A549 (cell line): ENCODE measurements around the gene RILPL2. TPM values are rescaled to one million over a fixed set of nuclear protein-coding genes. Genes with fewer than 3 reads are reported as not detected.

ENCODE experiments used
- ATAC-seq, 2 experiments: fragments of 200-7000 bp in 1 of 2; fragments of >200 bp in 1 of 2; cut with Nextera tagmentation in 1 of 2; cut with Tn5 transposase in 1 of 2; 3 replicates each; pipeline versions ENCODE4 v1.8.0 to v1.9.1; 2018 to 2020; ENCODE audit warnings: mild to moderate bottlenecking in 1 of 2, moderate library complexity in 1 of 2
- CTCF ChIA-PET: fragments of 300-600 bp; sonication (Branson Sonifier 250); formaldehyde crosslinking; extraction: SDS; loops from one replicate; lab custom pipeline; 2021; ENCODE audit warnings: antibody characterized with exemption, inconsistent platforms; lab: Yijun Ruan, JAX
- POLR2A ChIA-PET: fragments of 350-600 bp; formaldehyde crosslinking; extraction: SDS; loops from one replicate; lab custom pipeline; 2021; ENCODE audit warnings: antibody characterized with exemption, inconsistent platforms; lab: Yijun Ruan, JAX
- DNase-seq, 2 experiments: peaks; one replicate each; pipeline versions ENCODE4 v3.0.0 to v3.0.0-alpha.2; 2011 to 2016; ENCODE audit warnings: low read depth in 1 of 2, low spot score in 1 of 2
- FAIRE-seq: peaks from 2 replicates; lab custom pipeline; 2011; peaks lifted over from hg19 to GRCh38; lab: Jason Lieb, UNC
- H3K27ac ChIP-seq, 2 experiments: fragments of >200 bp; sonication (Bioruptor Twin); formaldehyde crosslinking; 3 replicates each; pipeline ENCODE4 v1.5.1; 2016 to 2017
- H3K4me1 ChIP-seq: fragments of >200 bp; sonication (Bioruptor Twin); formaldehyde crosslinking; 3 replicates; pipeline ENCODE4 v1.6.1; 2016
- H3K4me2 ChIP-seq: fragments of >200 bp; sonication (Bioruptor Twin); formaldehyde crosslinking; 3 replicates; pipeline ENCODE4 v1.6.1; 2016
- H3K4me3 ChIP-seq: fragments of >200 bp; sonication (Bioruptor Twin); formaldehyde crosslinking; 3 replicates; pipeline ENCODE4 v1.5.1; 2016
- H3K9me3 ChIP-seq: fragments of >200 bp; sonication (Bioruptor Twin); formaldehyde crosslinking; 3 replicates; pipeline ENCODE4 v1.6.1; 2016
- CBX8 ChIP-seq: fragments of 200-600 bp; sonication (generic); IDR thresholded peaks from 2 replicates; pipeline ENCODE4 v1.6.1; 2016
- CEBPB ChIP-seq, 2 experiments: fragments of >200 bp in 1 of 2; sonication (Bioruptor Twin) in 1 of 2; formaldehyde crosslinking in 1 of 2; IDR thresholded peaks; 2 replicates each; pipeline ENCODE4 v1.6.1; 2012 to 2016
- CTCF ChIP-seq: fragments of >200 bp; sonication (Bioruptor Twin); formaldehyde crosslinking; IDR thresholded peaks from 3 replicates; pipeline ENCODE4 v1.5.1; 2016
- EHF ChIP-seq: fragments of 250-450 bp; sonication (Bioruptor Pico); IDR thresholded peaks from 2 replicates; pipeline ENCODE4 v1.5.0; 2020; ENCODE audit warnings: mild to moderate bottlenecking
- EHMT2 ChIP-seq: fragments of 200-600 bp; sonication (generic); IDR thresholded peaks from 2 replicates; pipeline ENCODE4 v1.6.1; 2016; ENCODE audit warnings: antibody characterized with exemption, low read depth, mild to moderate bottlenecking, moderate library complexity
- FOSB ChIP-seq: fragments of 250-450 bp; sonication (Bioruptor Pico); IDR thresholded peaks from 2 replicates; pipeline ENCODE4 v1.5.0; 2020; ENCODE audit warnings: mild to moderate bottlenecking, moderate library complexity
- FOXS1 ChIP-seq: fragments of 250-450 bp; sonication (Bioruptor Pico); IDR thresholded peaks from 2 replicates; pipeline ENCODE4 v1.5.0; 2020; ENCODE audit warnings: mild to moderate bottlenecking, moderate library complexity
- GATA3 ChIP-seq: IDR thresholded peaks from 2 replicates; pipeline ENCODE4 v1.6.1; 2012; ENCODE audit warnings: borderline replicate concordance
- HEYL ChIP-seq: fragments of 250-450 bp; sonication (Bioruptor Pico); IDR thresholded peaks from 2 replicates; pipeline ENCODE4 v1.8.0; 2021; ENCODE audit warnings: mild to moderate bottlenecking, moderate library complexity
- HOXB13 ChIP-seq: fragments of 250-450 bp; sonication (Bioruptor Pico); IDR thresholded peaks from 2 replicates; pipeline ENCODE4 v1.5.0; 2020; ENCODE audit warnings: low read depth, mild to moderate bottlenecking, moderate library complexity
- HOXB5 ChIP-seq: fragments of 250-450 bp; sonication (Bioruptor Pico); IDR thresholded peaks from 2 replicates; pipeline ENCODE4 v1.5.0; 2020; ENCODE audit warnings: mild to moderate bottlenecking, moderate library complexity
- KDM5A ChIP-seq: fragments of 200-600 bp; sonication (generic); IDR thresholded peaks from 2 replicates; pipeline ENCODE4 v1.6.1; 2016; ENCODE audit warnings: antibody characterized with exemption, mild to moderate bottlenecking
- MAZ ChIP-seq: fragments of 150-350 bp; IDR thresholded peaks from 2 replicates; pipeline ENCODE4 v1.6.1; 2014; ENCODE audit warnings: antibody characterized with exemption, low read depth, low read length, borderline replicate concordance
- MYC ChIP-seq: IDR thresholded peaks from 2 replicates; pipeline ENCODE4 v1.6.1; 2012; ENCODE audit warnings: mild to moderate bottlenecking, inconsistent platforms, low read length, improper control_type of control experiment, borderline replicate concordance
- NPAS2 ChIP-seq: fragments of 250-450 bp; sonication (Bioruptor Pico); IDR thresholded peaks from 2 replicates; pipeline ENCODE4 v1.8.0; 2022; ENCODE audit warnings: mild to moderate bottlenecking, moderate library complexity, borderline replicate concordance
- PBX3 ChIP-seq: IDR thresholded peaks from 2 replicates; pipeline ENCODE4 v1.6.1; 2012
- POLR2AphosphoS2 ChIP-seq: conservative IDR thresholded peaks from 2 replicates; pipeline ENCODE4 v1.6.1; 2012; ENCODE audit warnings: low read length, improper control_type of control experiment, inconsistent platforms
- RAD21 ChIP-seq, 2 experiments: fragments of >200 bp in 1 of 2; sonication (Bioruptor Twin) in 1 of 2; formaldehyde crosslinking in 1 of 2; IDR thresholded peaks in 1 of 2; conservative IDR thresholded peaks in 1 of 2; 2 replicates in 1 of 2; 3 replicates in 1 of 2; pipeline ENCODE4 v1.6.1; 2012 to 2018; ENCODE audit warnings: inconsistent platforms in 1 of 2
- RFX5 ChIP-seq: fragments of 450-650 bp; IDR thresholded peaks from 2 replicates; pipeline ENCODE4 v1.7.1; 2014; ENCODE audit warnings: antibody characterized with exemption, mild to moderate bottlenecking, moderate library complexity
- RNF2 ChIP-seq: fragments of 200-600 bp; sonication (generic); IDR thresholded peaks from 2 replicates; pipeline ENCODE4 v1.6.1; 2016; ENCODE audit warnings: low read depth, mild to moderate bottlenecking, antibody characterized with exemption, moderate library complexity, borderline replicate concordance
- SREBF2 ChIP-seq: fragments of 450-650 bp; IDR thresholded peaks from 2 replicates; pipeline ENCODE4 v1.6.1; 2014; ENCODE audit warnings: mild to moderate bottlenecking, moderate library complexity
- TP53 ChIP-seq: fragments of 250-450 bp; sonication (Bioruptor Pico); IDR thresholded peaks from 2 replicates; pipeline ENCODE4 v1.5.0; 2021; ENCODE audit warnings: mild to moderate bottlenecking, moderate library complexity
- WGBS: methylation state at CpG from one replicate; pipeline ENCODE4 v1.1.6; 2017; ENCODE audit errors: missing lambda C conversion rate; 5-methylcytosine and 5-hydroxymethylcytosine counted together
- polyA plus RNA-seq, 4 experiments: library from polyadenylated mRNA; depleted of rRNA in 3 of 4; stranded (reverse); fragments of >200 nt; fragmentation: RNase III in 1 of 4; extraction: RNeasy Plus Mini Kit Qiagen cat#74134 plus additional on column Dnase treatment in 1 of 4; gene quantifications; 2 replicates in 3 of 4; 3 replicates in 1 of 4; pipeline ENCODE4 v1.2.3, GENCODE V29; 2011 to 2017
- TF ChIP-seq, protein P1 (sequence below): fragments of 150-350 bp; IDR thresholded peaks from 2 replicates; pipeline ENCODE4 v1.6.1; 2014; ENCODE audit warnings: low read depth, mild to moderate bottlenecking, low read length
- TF ChIP-seq, protein P2 (sequence below): fragments of 450-650 bp; IDR thresholded peaks from 2 replicates; pipeline ENCODE4 v1.6.1; 2014; ENCODE audit warnings: antibody characterized with exemption
- TF ChIP-seq, protein P3 (sequence below): IDR thresholded peaks from 2 replicates; pipeline ENCODE4 v1.6.1; 2012; ENCODE audit warnings: low read depth, borderline replicate concordance

RILPL2 gene
- polyA plus RNA-seq, 2 of the 4 experiments (the other 2 are of a cell fraction) = 2.4 to 2.9 TPM

DNA sequence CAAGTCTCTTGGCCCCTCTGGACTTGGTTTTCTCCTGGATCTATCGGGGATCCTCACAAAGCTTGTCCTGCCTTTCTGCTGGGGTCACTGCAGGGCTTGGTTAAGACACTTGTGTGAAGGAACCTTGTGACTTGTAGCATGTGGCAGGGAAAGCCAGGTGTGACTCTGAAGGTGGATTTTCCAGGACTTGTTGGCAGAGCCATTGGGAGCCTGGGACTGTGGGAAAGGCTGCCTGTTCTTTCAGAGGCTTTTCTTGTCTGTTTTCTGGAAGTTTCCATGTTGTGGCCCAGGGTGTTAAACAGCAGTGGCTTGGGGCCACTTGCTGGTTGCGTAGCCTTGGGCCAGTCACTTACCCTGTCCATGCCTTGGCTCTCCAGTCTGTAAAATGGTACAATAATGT lies 39.9 kb downstream of the RILPL2 start:
- ChIA-PET POLR2A (interaction anchor here (0.6 kb wide), 1 partner anchor 13 kb away, joined by 4 read pairs; no protein-coding TSS in a partner anchor), CTCF (interaction anchor here (1.4 kb wide), 1 partner anchor 9 kb away, joined by 3 read pairs; no protein-coding TSS in a partner anchor)
- DNase-seq (no peak), ATAC-seq (no peak)
- H3K4me3 ChIP-seq = no peak overlapping the region
- no peaks in the 10 kb centered on the region for H3K4me1 ChIP-seq
- no peaks in the 10 kb centered on the region for H3K9me3 ChIP-seq
- H3K4me2 ChIP-seq = no peak overlapping the region
- 96% methylated on average over 2 of the region's 2 CpGs for WGBS
- no peak for TF ChIP-seq FOXS1 (CRISPR knock-in tag)
- no peak for TF ChIP-seq RFX5
- TF ChIP-seq RNF2 = no peak
- TF ChIP-seq, protein P1, sequence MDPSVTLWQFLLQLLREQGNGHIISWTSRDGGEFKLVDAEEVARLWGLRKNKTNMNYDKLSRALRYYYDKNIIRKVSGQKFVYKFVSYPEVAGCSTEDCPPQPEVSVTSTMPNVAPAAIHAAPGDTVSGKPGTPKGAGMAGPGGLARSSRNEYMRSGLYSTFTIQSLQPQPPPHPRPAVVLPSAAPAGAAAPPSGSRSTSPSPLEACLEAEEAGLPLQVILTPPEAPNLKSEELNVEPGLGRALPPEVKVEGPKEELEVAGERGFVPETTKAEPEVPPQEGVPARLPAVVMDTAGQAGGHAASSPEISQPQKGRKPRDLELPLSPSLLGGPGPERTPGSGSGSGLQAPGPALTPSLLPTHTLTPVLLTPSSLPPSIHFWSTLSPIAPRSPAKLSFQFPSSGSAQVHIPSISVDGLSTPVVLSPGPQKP = no peak
- no peak for TF ChIP-seq NPAS2
- no peak for TF ChIP-seq POLR2AphosphoS2
- no peak for TF ChIP-seq HOXB5 (CRISPR knock-in tag)
- TF ChIP-seq, protein P2, sequence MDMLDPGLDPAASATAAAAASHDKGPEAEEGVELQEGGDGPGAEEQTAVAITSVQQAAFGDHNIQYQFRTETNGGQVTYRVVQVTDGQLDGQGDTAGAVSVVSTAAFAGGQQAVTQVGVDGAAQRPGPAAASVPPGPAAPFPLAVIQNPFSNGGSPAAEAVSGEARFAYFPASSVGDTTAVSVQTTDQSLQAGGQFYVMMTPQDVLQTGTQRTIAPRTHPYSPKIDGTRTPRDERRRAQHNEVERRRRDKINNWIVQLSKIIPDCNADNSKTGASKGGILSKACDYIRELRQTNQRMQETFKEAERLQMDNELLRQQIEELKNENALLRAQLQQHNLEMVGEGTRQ = no peak
- TF ChIP-seq FOSB (CRISPR knock-in tag) = no peak
- TF ChIP-seq, all 56 proteins: peak for 0
- FAIRE-seq = no peak
- no peak overlapping the region for H3K27ac ChIP-seq

GRCh38 chr12:123395236-123395635 lies 41.2 kb downstream of the RILPL2 start:
- no peak for DNase-seq
- CTCF ChIA-PET = interaction anchor here (0.9 kb wide), 1 partner anchor 10 kb away, joined by 5 read pairs; no protein-coding TSS in a partner anchor
- ATAC-seq = no peak
- no peak for FAIRE-seq
- Histone ChIP-seq H3K4me2 (no peak overlapping the region), H3K9me3 (no peaks in the 10 kb centered on the region), H3K27ac (no peak overlapping the region), H3K4me3 (no peak overlapping the region), H3K4me1 (peaks cover 3% of the 10 kb centered on the region)
- WGBS = 86% methylated on average over 5 of the region's 5 CpGs
- POLR2A ChIA-PET = interaction anchor here (0.5 kb wide), 1 partner anchor 9 kb away, joined by 6 read pairs; no protein-coding TSS in a partner anchor
- TF ChIP-seq HOXB5 (CRISPR knock-in tag) = no peak
- TF ChIP-seq EHMT2 = no peak
- TF ChIP-seq, protein P2 = no peak
- no peak for TF ChIP-seq RAD21 (conservative IDR thresholded peaks at IDR 0.05 in 1 of 2, IDR thresholded peaks at IDR 0.05 in 1 of 2)
- TF ChIP-seq SREBF2 = no peak
- no peak for TF ChIP-seq HEYL (CRISPR knock-in tag)

DNA sequence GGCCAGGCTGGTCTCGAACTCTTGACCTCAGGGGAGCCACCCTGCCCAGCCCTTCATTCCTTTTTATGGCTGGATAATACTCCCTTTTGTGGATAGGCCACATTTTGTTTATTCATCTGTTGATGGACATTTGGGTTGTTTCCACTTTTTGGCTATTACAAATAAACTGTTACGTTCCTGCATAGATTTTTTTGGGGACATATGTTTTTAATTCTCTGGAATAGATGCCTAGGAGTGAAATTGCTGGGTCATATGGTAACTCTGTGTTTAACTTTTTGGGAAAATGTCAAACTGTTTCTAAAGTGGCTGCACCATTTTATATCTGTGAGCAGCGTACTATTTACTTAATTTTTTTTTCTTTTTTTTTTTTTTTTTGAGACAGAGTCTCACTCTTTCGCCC lies 42.7 kb downstream of the RILPL2 start:
- DNase-seq (no peak), ATAC-seq (no peak), FAIRE-seq (no peak)
- Histone ChIP-seq H3K4me1 (peaks cover 8% of the 10 kb centered on the region), H3K4me3 (no peak overlapping the region), H3K27ac (no peak overlapping the region), H3K9me3 (no peaks in the 10 kb centered on the region), H3K4me2 (no peak overlapping the region)
- ChIA-PET POLR2A (interaction anchor here (0.5 kb wide), 1 partner anchor 142 kb away, joined by 3 read pairs; no protein-coding TSS in a partner anchor), CTCF (interaction anchor here (0.9 kb wide), 1 partner anchor 64 kb away, joined by 4 read pairs; the partner anchor contains the start of gene SNRNP35)
- WGBS = 95% methylated on average over 4 of the region's 4 CpGs
- TF ChIP-seq CBX8 (no peak), TP53 (no peak), PBX3 (no peak), KDM5A (no peak), RAD21 (conservative IDR thresholded peaks at IDR 0.05 in 1 of 2, IDR thresholded peaks at IDR 0.05 in 1 of 2) (no peak), EHF (CRISPR knock-in tag) (no peak), GATA3 (no peak), HOXB13 (CRISPR knock-in tag) (no peak), HOXB5 (CRISPR knock-in tag) (no peak), MYC (no peak), SREBF2 (no peak), NPAS2 (no peak), CEBPB (IDR thresholded peaks at IDR 0.05) (no peak), CTCF (no peak), MAZ (no peak)
- TF ChIP-seq, protein P1 = no peak
- TF ChIP-seq, protein P3, sequence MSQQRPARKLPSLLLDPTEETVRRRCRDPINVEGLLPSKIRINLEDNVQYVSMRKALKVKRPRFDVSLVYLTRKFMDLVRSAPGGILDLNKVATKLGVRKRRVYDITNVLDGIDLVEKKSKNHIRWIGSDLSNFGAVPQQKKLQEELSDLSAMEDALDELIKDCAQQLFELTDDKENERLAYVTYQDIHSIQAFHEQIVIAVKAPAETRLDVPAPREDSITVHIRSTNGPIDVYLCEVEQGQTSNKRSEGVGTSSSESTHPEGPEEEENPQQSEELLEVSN = no peak
